ENCODE results near the gene NWD2.

Gene NWD2

DNA sequence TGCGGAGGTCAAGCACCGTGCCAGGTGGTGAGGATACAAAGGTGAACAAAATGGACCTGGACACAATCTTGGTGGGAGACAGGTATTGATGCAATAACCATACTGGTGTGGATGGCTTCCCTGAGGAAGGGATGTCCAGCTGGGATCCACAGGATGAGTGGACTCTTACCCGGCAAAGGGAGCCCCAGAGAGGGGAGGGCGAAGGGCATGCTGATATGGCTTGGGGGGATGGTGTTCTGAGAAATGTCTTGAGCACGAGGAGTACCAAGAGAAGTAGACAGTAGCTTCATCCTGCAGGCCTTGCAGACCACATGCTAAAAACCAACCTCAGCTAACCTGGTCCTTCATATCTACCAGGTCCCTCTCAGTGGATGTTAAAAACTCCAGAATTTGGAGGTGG is 220.8 kb downstream of the NWD2 start:
- no peak overlapping the region for H3K4me2 ChIP-seq (ENCODE audit: low read length)

GRCh38 chr4:37465845-37466244 is 221.3 kb downstream of the NWD2 start:
- Histone ChIP-seq H3K9me2 (replicated peaks; ENCODE audit: control insufficient read depth, low read length) (no peaks in the 10 kb centered on the region), H3K4me2 (ENCODE audit: low read length) (no peak overlapping the region), H3K9me3 (ENCODE audit: control insufficient read depth, insufficient read depth, low read length) (no peaks in the 10 kb centered on the region), H3K4me3 (ENCODE audit: low read length) (no peak overlapping the region), H4K20me1 (ENCODE audit: control insufficient read depth, insufficient read depth, low read depth, low read length) (no peaks in the 10 kb centered on the region), H3K36me3 (ENCODE audit: control insufficient read depth, low read length) (no peaks in the 10 kb centered on the region), H3F3A (ENCODE audit: control insufficient read depth, insufficient read depth) (no peaks in the 10 kb centered on the region), H3K79me2 (ENCODE audit: control insufficient read depth, low read length) (no peaks in the 10 kb centered on the region), H3K4me1 (ENCODE audit: control insufficient read depth, low read length) (no peaks in the 10 kb centered on the region), H3K27me3 (ENCODE audit: control insufficient read depth, low read length) (no peaks in the 10 kb centered on the region), H3K27ac (ENCODE audit: low read depth, low read length) (no peak overlapping the region)
- no peak for TF ChIP-seq CTCF (IDR thresholded peaks at IDR 0.05; ENCODE audit: low read depth, low read length, poor library complexity, severe bottlenecking)

More for the DNA sequence above, 220.8 kb downstream of the NWD2 start:
- no peaks in the 10 kb centered on the region for H3K9me2 ChIP-seq (replicated peaks; ENCODE audit: control insufficient read depth, low read length)
- no peaks in the 10 kb centered on the region for H3K79me2 ChIP-seq (ENCODE audit: control insufficient read depth, low read length)
- H3K27me3 ChIP-seq (ENCODE audit: control insufficient read depth, low read length): no peaks in the 10 kb centered on the region
- H3K9me3 ChIP-seq (ENCODE audit: control insufficient read depth, insufficient read depth, low read length): no peaks in the 10 kb centered on the region
- no peaks in the 10 kb centered on the region for H3K36me3 ChIP-seq (ENCODE audit: control insufficient read depth, low read length)
- no peaks in the 10 kb centered on the region for H3K4me1 ChIP-seq (ENCODE audit: control insufficient read depth, low read length)
- H3K27ac ChIP-seq (ENCODE audit: low read depth, low read length): no peak overlapping the region
- no peaks in the 10 kb centered on the region for H4K20me1 ChIP-seq (ENCODE audit: control insufficient read depth, insufficient read depth, low read depth, low read length)
- no peaks in the 10 kb centered on the region for H3F3A ChIP-seq (ENCODE audit: control insufficient read depth, insufficient read depth)
- no peak for TF ChIP-seq EZH2phosphoT487 (IDR thresholded peaks at IDR 0.05; ENCODE audit: borderline replicate concordance, low read length)
- TF ChIP-seq CTCF (IDR thresholded peaks at IDR 0.05; ENCODE audit: low read depth, low read length, poor library complexity, severe bottlenecking): no peak
- no peak overlapping the region for H3K4me3 ChIP-seq (ENCODE audit: low read length)

DNA sequence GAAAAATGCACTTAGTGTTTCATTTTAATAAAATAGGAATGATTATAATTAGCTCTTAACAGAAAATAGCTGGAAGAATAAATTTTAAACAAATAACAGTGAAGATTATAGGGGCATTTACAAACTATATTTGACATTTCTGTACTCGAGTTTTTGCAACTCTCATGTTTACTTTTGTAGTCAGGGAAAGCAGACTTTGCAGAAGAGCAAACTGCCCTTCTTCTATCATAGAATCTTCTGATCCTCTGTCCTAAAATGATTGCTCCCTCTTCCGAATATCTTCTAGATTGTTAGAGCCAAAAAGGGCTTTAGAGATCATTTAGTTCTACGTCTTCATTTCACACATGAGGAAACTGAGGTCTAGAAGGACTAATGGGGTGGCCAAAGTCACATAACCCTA is 222.7 kb downstream of the NWD2 start:
- no peaks in the 10 kb centered on the region for H4K20me1 ChIP-seq (ENCODE audit: control insufficient read depth, insufficient read depth, low read depth, low read length)
- no peaks in the 10 kb centered on the region for H3K9me3 ChIP-seq (ENCODE audit: control insufficient read depth, insufficient read depth, low read length)
- TF ChIP-seq EZH2phosphoT487 (IDR thresholded peaks at IDR 0.05; ENCODE audit: borderline replicate concordance, low read length): no peak
- TF ChIP-seq CTCF (IDR thresholded peaks at IDR 0.05; ENCODE audit: low read depth, low read length, poor library complexity, severe bottlenecking): no peak
- no peaks in the 10 kb centered on the region for H3K9me2 ChIP-seq (replicated peaks; ENCODE audit: control insufficient read depth, low read length)
- H3K36me3 ChIP-seq (ENCODE audit: control insufficient read depth, low read length): no peaks in the 10 kb centered on the region
- H3K4me3 ChIP-seq (ENCODE audit: low read length): no peak overlapping the region
- no peaks in the 10 kb centered on the region for H3F3A ChIP-seq (ENCODE audit: control insufficient read depth, insufficient read depth)
- H3K79me2 ChIP-seq (ENCODE audit: control insufficient read depth, low read length): no peaks in the 10 kb centered on the region
- no peak overlapping the region for H3K27ac ChIP-seq (ENCODE audit: low read depth, low read length)
- no peak overlapping the region for H3K4me2 ChIP-seq (ENCODE audit: low read length)
- no peaks in the 10 kb centered on the region; the same call in 1 of the 2 replicates for H3K27me3 ChIP-seq (ENCODE audit: control insufficient read depth, low read length)
- no peaks in the 10 kb centered on the region for H3K4me1 ChIP-seq (ENCODE audit: control insufficient read depth, low read length)

DNA sequence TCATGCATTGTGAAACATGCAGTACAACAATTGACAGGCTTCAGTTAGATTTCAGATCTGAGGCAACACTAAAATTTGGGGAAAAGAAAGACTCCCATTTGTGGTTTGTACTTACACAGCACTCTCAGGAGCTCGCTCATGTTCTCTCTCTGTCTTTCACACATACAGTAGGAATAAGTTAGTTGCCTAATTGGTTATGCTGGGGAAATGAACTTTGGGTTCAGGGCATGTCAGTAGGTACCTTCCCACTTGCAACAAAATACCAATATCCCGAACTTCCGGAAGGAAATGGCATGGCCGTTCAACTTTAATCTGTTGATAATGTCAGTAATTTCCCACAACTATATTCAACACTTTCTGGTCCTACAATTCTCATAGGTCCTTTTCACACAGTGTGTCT is 223.3 kb downstream of the NWD2 start:
- Histone ChIP-seq H3K79me2 (ENCODE audit: control insufficient read depth, low read length) (no peaks in the 10 kb centered on the region), H3K9me3 (ENCODE audit: control insufficient read depth, insufficient read depth, low read length) (no peaks in the 10 kb centered on the region), H4K20me1 (ENCODE audit: control insufficient read depth, insufficient read depth, low read depth, low read length) (no peaks in the 10 kb centered on the region), H3K27ac (ENCODE audit: low read depth, low read length) (no peak overlapping the region), H3K4me1 (ENCODE audit: control insufficient read depth, low read length) (no peaks in the 10 kb centered on the region), H3K27me3 (ENCODE audit: control insufficient read depth, low read length) (no peaks in the 10 kb centered on the region; the same call in 1 of the 2 replicates), H3K9me2 (replicated peaks; ENCODE audit: control insufficient read depth, low read length) (no peaks in the 10 kb centered on the region), H3F3A (ENCODE audit: control insufficient read depth, insufficient read depth) (no peaks in the 10 kb centered on the region), H3K4me2 (ENCODE audit: low read length) (no peak overlapping the region), H3K4me3 (ENCODE audit: low read length) (no peak overlapping the region), H3K36me3 (ENCODE audit: control insufficient read depth, low read length) (no peaks in the 10 kb centered on the region)
- TF ChIP-seq EZH2phosphoT487 (IDR thresholded peaks at IDR 0.05; ENCODE audit: borderline replicate concordance, low read length) (no peak), CTCF (IDR thresholded peaks at IDR 0.05; ENCODE audit: low read depth, low read length, poor library complexity, severe bottlenecking) (no peak)
